HepG2 (cell line): ENCODE measurements around the gene FGA. TPM values are rescaled to one million over a fixed set of nuclear protein-coding genes. Genes with fewer than 3 reads are reported as not detected.

Source experiments
- GLI4 ChIP-seq: sonication (generic); formaldehyde crosslinking; IDR thresholded peaks from 2 replicates; pipeline ENCODE4 v1.5.1; 2020; ENCODE audit warnings: missing genetic modification reagents, mild to moderate bottlenecking, moderate library complexity, borderline replicate concordance
- KLF12 ChIP-seq: sonication (generic); formaldehyde crosslinking; IDR thresholded peaks from 2 replicates; pipeline ENCODE4 v1.4.0; 2020; ENCODE audit warnings: missing genetic modification reagents, borderline replicate concordance
- PLSCR1 ChIP-seq: sonication (generic); formaldehyde crosslinking; IDR thresholded peaks from 2 replicates; pipeline ENCODE4 v1.5.0; 2020; ENCODE audit warnings: missing genetic modification reagents, mild to moderate bottlenecking, borderline replicate concordance
- SCMH1 ChIP-seq: sonication (generic); formaldehyde crosslinking; IDR thresholded peaks from 2 replicates; pipeline ENCODE4 v1.9.0; 2021; ENCODE audit warnings: missing genetic modification reagents, mild to moderate bottlenecking, borderline replicate concordance
- SIN3B ChIP-seq: fragments of 150-350 bp; IDR thresholded peaks from 2 replicates; pipeline ENCODE4 v1.6.1; 2014; ENCODE audit warnings: low read length
- SIX4 ChIP-seq: sonication (generic); formaldehyde crosslinking; IDR thresholded peaks from 2 replicates; pipeline ENCODE4 v1.4.0; 2020; ENCODE audit warnings: missing genetic modification reagents
- TAF15 ChIP-seq: fragments of 200-400 bp; formaldehyde crosslinking; IDR thresholded peaks from one replicate; pipeline ENCODE4 v1.6.1; 2018; ENCODE audit warnings: mild to moderate bottlenecking, low read depth, low read length; ENCODE audit not compliant: poor library complexity, severe bottlenecking
- TRAFD1 ChIP-seq: sonication (generic); formaldehyde crosslinking; IDR thresholded peaks from 2 replicates; pipeline ENCODE4 v1.5.1; 2020; ENCODE audit warnings: missing genetic modification reagents, mild to moderate bottlenecking, borderline replicate concordance
- UBTF ChIP-seq: sonication (generic); formaldehyde crosslinking; IDR thresholded peaks from 2 replicates; pipeline ENCODE4 v1.4.0; 2020; ENCODE audit warnings: mild to moderate bottlenecking, missing genetic modification reagents
- XRCC5 ChIP-seq: fragments of 200-400 bp; formaldehyde crosslinking; optimal IDR thresholded peaks from 2 replicates; pipeline ENCODE3; 2017; ENCODE audit warnings: mild to moderate bottlenecking, low read length
- ZNF264 ChIP-seq: sonication (generic); formaldehyde crosslinking; IDR thresholded peaks from 2 replicates; pipeline ENCODE4 v1.4.0; 2020; ENCODE audit warnings: missing genetic modification reagents
- ZNF574 ChIP-seq: sonication (generic); formaldehyde crosslinking; IDR thresholded peaks from 2 replicates; pipeline ENCODE4 v1.4.0; 2020; ENCODE audit warnings: missing genetic modification reagents
- ZNF589 ChIP-seq: sonication (generic); formaldehyde crosslinking; conservative IDR thresholded peaks from 2 replicates; pipeline ENCODE4 v1.8.0; 2022; ENCODE audit warnings: mild to moderate bottlenecking, moderate library complexity, missing genetic modification reagents
- ZNF607 ChIP-seq: sonication (generic); formaldehyde crosslinking; IDR thresholded peaks from 2 replicates; pipeline ENCODE4 v1.5.1; 2020; ENCODE audit warnings: missing genetic modification reagents, mild to moderate bottlenecking, borderline replicate concordance
- ZNF616 ChIP-seq: sonication (generic); formaldehyde crosslinking; IDR thresholded peaks from 2 replicates; pipeline ENCODE4 v1.5.0; 2020; ENCODE audit warnings: low read depth, mild to moderate bottlenecking, missing genetic modification reagents
- ZNF687 ChIP-seq: sonication (generic); formaldehyde crosslinking; IDR thresholded peaks from 2 replicates; pipeline ENCODE4 v1.5.1; 2020; ENCODE audit warnings: mild to moderate bottlenecking, missing genetic modification reagents, moderate library complexity
- ZNF776 ChIP-seq: sonication (generic); formaldehyde crosslinking; IDR thresholded peaks from 2 replicates; pipeline ENCODE4 v1.4.0; 2020; ENCODE audit warnings: mild to moderate bottlenecking, missing genetic modification reagents
- ZNF850 ChIP-seq: sonication (generic); formaldehyde crosslinking; conservative IDR thresholded peaks from 2 replicates; pipeline ENCODE4 v1.9.0; 2021; ENCODE audit warnings: mild to moderate bottlenecking, missing genetic modification reagents
- polyA plus RNA-seq, 8 experiments: library from polyadenylated mRNA; depleted of rRNA in 3 of 8; stranded (reverse) in 7 of 8; unstranded in 1 of 8; fragments of >200 nt; fragmentation: Illumina TruSeq in 4 of 8; extraction: Trizol in 4 of 8; gene quantifications; 2 replicates each; pipeline versions ENCODE4 v1.2.1 to v1.2.3, GENCODE V29; 2011 to 2016; ENCODE audit warnings: low read depth in 4 of 8, missing spikeins in 1 of 8, mixed read lengths in 1 of 8; ENCODE audit not compliant: insufficient read depth in 1 of 8
- total RNA-seq, 5 experiments: library from RNA; depleted of rRNA; stranded (reverse); fragments of >200 nt; fragmentation: Illumina TruSeq; extraction: Trizol; gene quantifications; 2 replicates each; pipeline ENCODE4 v1.2.3, GENCODE V29; 2016; ENCODE audit warnings: low read depth in 1 of 5

The FGA gene
- total and polyA plus RNA-seq, 2 of the 13 experiments (the other 11 are each of a cell fraction or from before 2014, with no cell fraction given): 640 to 1,523 TPM

GRCh38 chr4:154617820-154618317, 27.3 kb upstream of the FGA start (continued):
- no peak; the same call in 1 of the 2 replicates for TF ChIP-seq ZNF574 (CRISPR knock-in tag)
- no peak for TF ChIP-seq UBTF
- no peak for TF ChIP-seq XRCC5
- TF ChIP-seq SCMH1: no peak
- TF ChIP-seq ZNF850 (CRISPR knock-in tag): no peak
- TF ChIP-seq SIX4 (CRISPR knock-in tag): peak; percentile 95
- peak; percentile 84; the same call in 1 of the 2 replicates for TF ChIP-seq ZNF589 (CRISPR knock-in tag)
- TF ChIP-seq TRAFD1 (CRISPR knock-in tag): no peak
- TF ChIP-seq PLSCR1: no peak
- TF ChIP-seq GLI4 (CRISPR knock-in tag): peak; percentile 39; the same call in 1 of the 2 replicates
- no peak for TF ChIP-seq TAF15
- TF ChIP-seq ZNF776: no peak
- no peak for TF ChIP-seq KLF12 (CRISPR knock-in tag)
- TF ChIP-seq ZNF607 (CRISPR knock-in tag): no peak; the same call in 1 of the 2 replicates
- TF ChIP-seq SIN3B: no peak
- TF ChIP-seq ZNF687 (CRISPR knock-in tag): no peak
- 0 out of 2 replicates have a peak, but pooled peaks have one; percentile 62 for TF ChIP-seq ZNF264
- TF ChIP-seq ZNF616 (CRISPR knock-in tag): no peak
